ENCODE data around the gene NRG3.
"Not testable (repeated sequence)": the region's sequence is repeated elsewhere in the genome, so short reads cannot be mapped to it uniquely, and the experiment has no call there.

NRG3 gene

GRCh38 chr10:82953331-82953730 lies 1078.3 kb downstream of the NRG3 start:
- TF ChIP-seq CTCF (IDR thresholded peaks at IDR 0.05; ENCODE audit: insufficient read depth, low read length, poor library complexity, severe bottlenecking): no peak
- no peak overlapping the region for H3K4me3 ChIP-seq (replicated peaks; ENCODE audit: low read depth, low read length)
- DNase-seq (ENCODE audit: extremely low read depth, insufficient read length): no peak
- H3K36me3 ChIP-seq (ENCODE audit: control insufficient read depth, insufficient read depth, low read length): no peaks in the 10 kb centered on the region
- no peaks in the 10 kb centered on the region for H3K27me3 ChIP-seq (replicated peaks; ENCODE audit: control insufficient read depth, insufficient read depth, low read length)

GRCh38 chr10:82953909-82954308 lies 1078.9 kb downstream of the NRG3 start:
- H3K4me3 ChIP-seq (replicated peaks; ENCODE audit: low read depth, low read length): no peak overlapping the region
- no peaks in the 10 kb centered on the region for H3K27me3 ChIP-seq (replicated peaks; ENCODE audit: control insufficient read depth, insufficient read depth, low read length)
- no peaks in the 10 kb centered on the region for H3K36me3 ChIP-seq (ENCODE audit: control insufficient read depth, insufficient read depth, low read length)
- DNase-seq (ENCODE audit: extremely low read depth, insufficient read length): no peak
- peak; percentile 29 for TF ChIP-seq CTCF (IDR thresholded peaks at IDR 0.05; ENCODE audit: insufficient read depth, low read length, poor library complexity, severe bottlenecking)

GRCh38 chr10:82960421-82961060 lies 1085.5 kb downstream of the NRG3 start:
- not testable (repeated sequence) for H3K4me3 ChIP-seq (replicated peaks; ENCODE audit: low read depth, low read length); H3K36me3 ChIP-seq (ENCODE audit: control insufficient read depth, insufficient read depth, low read length)

GRCh38 chr10:82961864-82962263 lies 1086.9 kb downstream of the NRG3 start:
- H3K36me3 ChIP-seq (ENCODE audit: control insufficient read depth, insufficient read depth, low read length): no peaks in the 10 kb centered on the region

More at GRCh38 chr10:82960421-82961060, 1085.5 kb downstream of the NRG3 start:
- H3K27me3 ChIP-seq (replicated peaks; ENCODE audit: control insufficient read depth, insufficient read depth, low read length); DNase-seq (ENCODE audit: extremely low read depth, insufficient read length): not testable (repeated sequence)

GRCh38 chr10:82966130-82966529 lies 1091.1 kb downstream of the NRG3 start:
- no peak for DNase-seq (ENCODE audit: extremely low read depth, insufficient read length)
- Histone ChIP-seq H3K4me3 (replicated peaks; ENCODE audit: low read depth, low read length) (no peak overlapping the region), H3K36me3 (ENCODE audit: control insufficient read depth, insufficient read depth, low read length) (no peaks in the 10 kb centered on the region), H3K27me3 (replicated peaks; ENCODE audit: control insufficient read depth, insufficient read depth, low read length) (no peaks in the 10 kb centered on the region)
- TF ChIP-seq CTCF (IDR thresholded peaks at IDR 0.05; ENCODE audit: insufficient read depth, low read length, poor library complexity, severe bottlenecking): no peak

More at GRCh38 chr10:82961864-82962263, 1086.9 kb downstream of the NRG3 start:
- TF ChIP-seq CTCF (IDR thresholded peaks at IDR 0.05; ENCODE audit: insufficient read depth, low read length, poor library complexity, severe bottlenecking): no peak
- DNase-seq (ENCODE audit: extremely low read depth, insufficient read length): no peak
- H3K4me3 ChIP-seq (replicated peaks; ENCODE audit: low read depth, low read length): no peak overlapping the region
- no peaks in the 10 kb centered on the region for H3K27me3 ChIP-seq (replicated peaks; ENCODE audit: control insufficient read depth, insufficient read depth, low read length)

GRCh38 chr10:82968533-82968932 lies 1093.5 kb downstream of the NRG3 start:
- Histone ChIP-seq H3K27me3 (replicated peaks; ENCODE audit: control insufficient read depth, insufficient read depth, low read length) (no peaks in the 10 kb centered on the region), H3K36me3 (ENCODE audit: control insufficient read depth, insufficient read depth, low read length) (no peaks in the 10 kb centered on the region), H3K4me3 (replicated peaks; ENCODE audit: low read depth, low read length) (no peak overlapping the region)
- no peak for DNase-seq (ENCODE audit: extremely low read depth, insufficient read length)
- TF ChIP-seq CTCF (IDR thresholded peaks at IDR 0.05; ENCODE audit: insufficient read depth, low read length, poor library complexity, severe bottlenecking): no peak
